GM23338 (cell line): Measurements from ENCODE around the gene ATP13A4. TPM values are rescaled to one million over a fixed set of nuclear protein-coding genes. Genes with fewer than 3 reads are reported as not detected.

Experiments used
- ATAC-seq: fragments of 200-7000 bp; cut with Tn5 transposase; 3 replicates; pipeline ENCODE4 v1.9.1; 2020
- DNase-seq: peaks from one replicate; pipeline ENCODE4 v3.0.0-alpha.2; 2015; ENCODE audit warnings: low spot score
- H2AFZ ChIP-seq: fragments of 200-600 bp; sonication (generic); 2 replicates; pipeline ENCODE4 v1.8.0; 2016; ENCODE audit warnings: antibody characterized with exemption, mild to moderate bottlenecking, moderate library complexity
- H3F3A ChIP-seq: fragments of 200-600 bp; sonication (generic); replicated peaks from 2 replicates; pipeline ENCODE4 v1.8.0; 2017; ENCODE audit warnings: antibody characterized with exemption, mixed run types, low read depth
- H3K27ac ChIP-seq: fragments of 200-600 bp; sonication (generic); 2 replicates; pipeline ENCODE4 v1.6.1; 2016; ENCODE audit warnings: low read depth
- H3K27me3 ChIP-seq: fragments of 200-600 bp; sonication (generic); 2 replicates; pipeline ENCODE4 v1.8.0; 2016; ENCODE audit warnings: mild to moderate bottlenecking, mixed run types, moderate library complexity; ENCODE audit not compliant: insufficient read depth
- H3K36me3 ChIP-seq: fragments of 200-600 bp; sonication (generic); 2 replicates; pipeline ENCODE4 v1.8.0; 2016; ENCODE audit warnings: mild to moderate bottlenecking; ENCODE audit not compliant: insufficient read depth
- H3K4me1 ChIP-seq: fragments of 200-600 bp; sonication (generic); 2 replicates; pipeline ENCODE4 v1.8.0; 2016; ENCODE audit warnings: mild to moderate bottlenecking, moderate library complexity; ENCODE audit not compliant: insufficient read depth
- H3K4me2 ChIP-seq: fragments of 200-600 bp; sonication (generic); 2 replicates; pipeline ENCODE4 v1.7.1; 2017; ENCODE audit warnings: mixed run types
- H3K4me3 ChIP-seq: fragments of 200-600 bp; sonication (generic); 2 replicates; pipeline ENCODE4 v1.6.1; 2016; ENCODE audit warnings: mixed run types
- H3K79me2 ChIP-seq: fragments of 200-600 bp; sonication (generic); replicated peaks from 2 replicates; pipeline ENCODE4 v1.8.0; 2017; ENCODE audit warnings: mild to moderate bottlenecking; ENCODE audit not compliant: insufficient read depth
- H3K9me2 ChIP-seq: fragments of 200-600 bp; sonication (generic); 2 replicates; pipeline ENCODE4 v1.8.0; 2017; ENCODE audit not compliant: insufficient read depth
- H4K20me1 ChIP-seq: fragments of 200-600 bp; sonication (generic); replicated peaks from 2 replicates; pipeline ENCODE4 v1.8.0; 2017; ENCODE audit warnings: mild to moderate bottlenecking; ENCODE audit not compliant: insufficient read depth
- H3K27ac Mint-ChIP-seq: 2 replicates; pipeline ENCODE4 v1.8.0; 2020; ENCODE audit warnings: inconsistent platforms, mild to moderate bottlenecking, moderate library complexity, mixed read lengths
- H3K27me3 Mint-ChIP-seq: 3 replicates; pipeline ENCODE4 v1.8.0; 2022; ENCODE audit warnings: low read depth, mild to moderate bottlenecking, moderate library complexity, mixed read lengths, inconsistent platforms; ENCODE audit not compliant: insufficient read depth, poor library complexity
- H3K36me3 Mint-ChIP-seq: 3 replicates; pipeline ENCODE4 v1.8.0; 2021; ENCODE audit warnings: low read depth, mild to moderate bottlenecking, inconsistent platforms, moderate library complexity, mixed read lengths
- H3K4me1 Mint-ChIP-seq: 3 replicates; pipeline ENCODE4 v1.8.0; 2020; ENCODE audit warnings: mild to moderate bottlenecking, inconsistent platforms, mixed read lengths
- H3K4me3 Mint-ChIP-seq: 3 replicates; pipeline ENCODE4 v1.8.0; 2021; ENCODE audit warnings: moderate library complexity, mild to moderate bottlenecking, inconsistent platforms, mixed read lengths
- H3K9me3 Mint-ChIP-seq: 3 replicates; pipeline ENCODE4 v1.8.0; 2020; ENCODE audit warnings: moderate library complexity, mild to moderate bottlenecking, inconsistent platforms, mixed read lengths
- CREB1 ChIP-seq: fragments of 250-450 bp; sonication (Bioruptor Pico); IDR thresholded peaks from 2 replicates; pipeline ENCODE4 v1.5.0; 2020; ENCODE audit warnings: low read depth, mild to moderate bottlenecking, moderate library complexity
- EZH2 ChIP-seq: fragments of 200-600 bp; sonication (generic); IDR thresholded peaks from one replicate; pipeline ENCODE4 v1.8.0; 2017; ENCODE audit warnings: antibody characterized with exemption, mild to moderate bottlenecking, low read depth; ENCODE audit not compliant: unreplicated experiment
- EZH2phosphoT487 ChIP-seq: fragments of 200-600 bp; sonication (generic); IDR thresholded peaks from one replicate; pipeline ENCODE4 v1.8.1; 2018; ENCODE audit warnings: antibody characterized with exemption; ENCODE audit not compliant: unreplicated experiment
- JUNB ChIP-seq: IDR thresholded peaks from one replicate; pipeline ENCODE4 v1.6.1; 2016; ENCODE audit warnings: antibody characterized with exemption; ENCODE audit not compliant: unreplicated experiment
- NANOG ChIP-seq: IDR thresholded peaks from 2 replicates; pipeline ENCODE4 v1.6.1; 2016; ENCODE audit warnings: antibody characterized with exemption, borderline replicate concordance
- POLR2AphosphoS5 ChIP-seq: IDR thresholded peaks from 2 replicates; pipeline ENCODE4 v1.6.1; 2016; ENCODE audit warnings: antibody characterized with exemption, low read depth
- STAT1 ChIP-seq: IDR thresholded peaks from one replicate; pipeline ENCODE4 v1.6.1; 2016; ENCODE audit warnings: antibody characterized with exemption; ENCODE audit not compliant: unreplicated experiment
- ZNF114 ChIP-seq: fragments of 250-450 bp; sonication (Bioruptor Pico); IDR thresholded peaks from 2 replicates; pipeline ENCODE4 v1.5.0; 2020; ENCODE audit warnings: mild to moderate bottlenecking, moderate library complexity
- ZNF331 ChIP-seq: fragments of 250-450 bp; sonication (Bioruptor Pico); IDR thresholded peaks from 2 replicates; pipeline ENCODE4 v1.5.0; 2020; ENCODE audit warnings: low read depth, mild to moderate bottlenecking, moderate library complexity
- ZNF462 ChIP-seq: fragments of 250-450 bp; sonication (Bioruptor Pico); IDR thresholded peaks from 2 replicates; pipeline ENCODE4 v1.5.0; 2020; ENCODE audit warnings: mild to moderate bottlenecking, moderate library complexity
- polyA plus RNA-seq: library from polyadenylated mRNA; unstranded; fragments of >200 nt; fragmentation: Nextera tagmentation; extraction: Ambion mirVana; gene quantifications from 2 replicates; pipeline ENCODE4 v1.2.1, GENCODE V29; 2016
- total RNA-seq: library from RNA; depleted of rRNA; stranded (reverse); fragments of >200 nt; shearing (Covaris generic); gene quantifications from 2 replicates; pipeline ENCODE4 v1.2.3, GENCODE V29; 2014
- TF ChIP-seq, protein P1 (sequence below): IDR thresholded peaks from 2 replicates; pipeline ENCODE4 v1.6.1; 2016; ENCODE audit warnings: antibody characterized with exemption
- TF ChIP-seq, protein P2 (sequence below), 2 experiments: fragments of 200-600 bp in 1 of 2; sonication (generic) in 1 of 2; conservative IDR thresholded peaks; 2 replicates each; pipeline versions ENCODE4 v1.5.1 to v1.6.1; 2016 to 2017; ENCODE audit warnings: antibody characterized with exemption in 2 of 2, low read depth in 2 of 2, mild to moderate bottlenecking in 2 of 2, moderate library complexity in 1 of 2

Gene ATP13A4
- total and polyA plus RNA-seq, 2 experiments from 2014 or later: not detected

- no peaks in the 10 kb centered on the region for H4K20me1 ChIP-seq
- no peaks in the 10 kb centered on the region for H3K36me3 ChIP-seq
- H3K4me2 ChIP-seq: peak overlapping the region; percentile 8; the same call in 1 of the 2 replicates
- H3K4me3 ChIP-seq: no peak overlapping the region
- no peaks in the 10 kb centered on the region for H3K79me2 ChIP-seq
- no peak overlapping the region for H3K4me3 Mint-ChIP-seq
- H2AFZ ChIP-seq: no peak overlapping the region; the same call in 1 of the 2 replicates
- TF ChIP-seq NANOG: no peak
- no peak for TF ChIP-seq ZNF462 (CRISPR knock-in tag)
- no peak for TF ChIP-seq EZH2
- TF ChIP-seq, protein P1, sequence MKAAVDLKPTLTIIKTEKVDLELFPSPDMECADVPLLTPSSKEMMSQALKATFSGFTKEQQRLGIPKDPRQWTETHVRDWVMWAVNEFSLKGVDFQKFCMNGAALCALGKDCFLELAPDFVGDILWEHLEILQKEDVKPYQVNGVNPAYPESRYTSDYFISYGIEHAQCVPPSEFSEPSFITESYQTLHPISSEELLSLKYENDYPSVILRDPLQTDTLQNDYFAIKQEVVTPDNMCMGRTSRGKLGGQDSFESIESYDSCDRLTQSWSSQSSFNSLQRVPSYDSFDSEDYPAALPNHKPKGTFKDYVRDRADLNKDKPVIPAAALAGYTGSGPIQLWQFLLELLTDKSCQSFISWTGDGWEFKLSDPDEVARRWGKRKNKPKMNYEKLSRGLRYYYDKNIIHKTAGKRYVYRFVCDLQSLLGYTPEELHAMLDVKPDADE: no peak
- TF ChIP-seq, protein P2, sequence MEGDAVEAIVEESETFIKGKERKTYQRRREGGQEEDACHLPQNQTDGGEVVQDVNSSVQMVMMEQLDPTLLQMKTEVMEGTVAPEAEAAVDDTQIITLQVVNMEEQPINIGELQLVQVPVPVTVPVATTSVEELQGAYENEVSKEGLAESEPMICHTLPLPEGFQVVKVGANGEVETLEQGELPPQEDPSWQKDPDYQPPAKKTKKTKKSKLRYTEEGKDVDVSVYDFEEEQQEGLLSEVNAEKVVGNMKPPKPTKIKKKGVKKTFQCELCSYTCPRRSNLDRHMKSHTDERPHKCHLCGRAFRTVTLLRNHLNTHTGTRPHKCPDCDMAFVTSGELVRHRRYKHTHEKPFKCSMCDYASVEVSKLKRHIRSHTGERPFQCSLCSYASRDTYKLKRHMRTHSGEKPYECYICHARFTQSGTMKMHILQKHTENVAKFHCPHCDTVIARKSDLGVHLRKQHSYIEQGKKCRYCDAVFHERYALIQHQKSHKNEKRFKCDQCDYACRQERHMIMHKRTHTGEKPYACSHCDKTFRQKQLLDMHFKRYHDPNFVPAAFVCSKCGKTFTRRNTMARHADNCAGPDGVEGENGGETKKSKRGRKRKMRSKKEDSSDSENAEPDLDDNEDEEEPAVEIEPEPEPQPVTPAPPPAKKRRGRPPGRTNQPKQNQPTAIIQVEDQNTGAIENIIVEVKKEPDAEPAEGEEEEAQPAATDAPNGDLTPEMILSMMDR (conservative IDR thresholded peaks at IDR 0.05; ENCODE audit: low read depth in 2 of 2): no peak
- TF ChIP-seq POLR2AphosphoS5: no peak
- TF ChIP-seq JUNB: no peak
- no peak for TF ChIP-seq ZNF114
- no peak for TF ChIP-seq EZH2phosphoT487
- TF ChIP-seq STAT1: no peak
- TF ChIP-seq ZNF331: no peak
- no peak for TF ChIP-seq CREB1 (CRISPR knock-in tag)
- H3K27ac ChIP-seq: no peak overlapping the region
- H3K4me1 ChIP-seq: peaks cover 30% of the 10 kb centered on the region
- peaks cover 36% of the 10 kb centered on the region for H3K4me1 Mint-ChIP-seq
- H3K9me3 Mint-ChIP-seq: peaks cover 8% of the 10 kb centered on the region; the same call in 2 of the 3 replicates
- H3K36me3 Mint-ChIP-seq: peaks cover 3% of the 10 kb centered on the region; the same call in 1 of the 3 replicates
- no peaks in the 10 kb centered on the region for H3F3A ChIP-seq
- DNase-seq (no peak), ATAC-seq (no peak)
- peaks cover 20% of the 10 kb centered on the region for H3K9me2 ChIP-seq
- no peak overlapping the region for H3K27ac Mint-ChIP-seq
- H3K27me3 Mint-ChIP-seq: no peaks in the 10 kb centered on the region
- no peaks in the 10 kb centered on the region for H3K27me3 ChIP-seq
These were observed 167.1 kb downstream of the ATP13A4 start for GRCh38 chr3:193387596-193387995.
